ENCODE results near the gene ZNF230. TPM values are rescaled to one million over a fixed set of nuclear protein-coding genes. Genes with fewer than 3 reads are reported as not detected.

ZNF230 gene
- polyA plus RNA-seq, 1 experiment = 2.1 TPM

GRCh38 chr19:43976732-43977131 lies 26.0 kb upstream of the ZNF230 start:
- ChIA-PET POLR2A (no interaction called here), CTCF (no interaction called here)
- no peaks in the 10 kb centered on the region for H3K27me3 ChIP-seq (ENCODE audit: control insufficient read depth, insufficient read depth, low read length)
- no peak for TF ChIP-seq CTCF (IDR thresholded peaks at IDR 0.05; ENCODE audit: insufficient read depth, low read depth, low read length)
- H3K4me3 ChIP-seq (ENCODE audit: low read depth, low read length) = no peak overlapping the region
- no peak for DNase-seq (ENCODE audit: low read depth)
- H3K36me3 ChIP-seq (ENCODE audit: control insufficient read depth, insufficient read depth, low read length) = no peaks in the 10 kb centered on the region

GRCh38 chr19:43983544-43983911 lies 19.2 kb upstream of the ZNF230 start:
- no peak for TF ChIP-seq CTCF (IDR thresholded peaks at IDR 0.05; ENCODE audit: insufficient read depth, low read depth, low read length)
- no peaks in the 10 kb centered on the region for H3K27me3 ChIP-seq (ENCODE audit: control insufficient read depth, insufficient read depth, low read length)
- H3K36me3 ChIP-seq (ENCODE audit: control insufficient read depth, insufficient read depth, low read length) = no peaks in the 10 kb centered on the region
- no peak for DNase-seq (ENCODE audit: low read depth)
- ChIA-PET CTCF (no interaction called here), POLR2A (no interaction called here)
- peak overlapping the region; percentile 75 for H3K4me3 ChIP-seq (ENCODE audit: low read depth, low read length)

- POLR2A ChIA-PET = interaction anchor here (0.6 kb wide), 1 partner anchor 169 kb away, joined by 4 read pairs; no protein-coding TSS in a partner anchor
- DNase-seq (ENCODE audit: low read depth) = peak; percentile 70
- CTCF ChIA-PET = no interaction called here
- TF ChIP-seq CTCF (IDR thresholded peaks at IDR 0.05; ENCODE audit: insufficient read depth, low read depth, low read length) = no peak
- Histone ChIP-seq H3K27me3 (ENCODE audit: control insufficient read depth, insufficient read depth, low read length) (no peaks in the 10 kb centered on the region), H3K36me3 (ENCODE audit: control insufficient read depth, insufficient read depth, low read length) (no peaks in the 10 kb centered on the region), H3K4me3 (ENCODE audit: low read depth, low read length) (peak within 1 kb of the TSS; percentile 75)
Observed at GRCh38 chr19:43983912-43984686, 18.7 kb upstream of the ZNF230 start, which contains the start of gene ZNF155. TSS of gene ZNF155 (plus strand) at chr19:43984188. CDS start at chr19:43988544, 4,356 bp downstream.

GRCh38 chr19:43984687-43985000 lies 18.1 kb upstream of the ZNF230 start:
- H3K27me3 ChIP-seq (ENCODE audit: control insufficient read depth, insufficient read depth, low read length) = no peaks in the 10 kb centered on the region
- CTCF ChIA-PET = no interaction called here
- peak overlapping the region; percentile 75 for H3K4me3 ChIP-seq (ENCODE audit: low read depth, low read length)
- no peak for DNase-seq (ENCODE audit: low read depth)
- POLR2A ChIA-PET = interaction anchor here (0.6 kb wide), 1 partner anchor 169 kb away, joined by 4 read pairs; no protein-coding TSS in a partner anchor
- TF ChIP-seq CTCF (IDR thresholded peaks at IDR 0.05; ENCODE audit: insufficient read depth, low read depth, low read length) = no peak
- H3K36me3 ChIP-seq (ENCODE audit: control insufficient read depth, insufficient read depth, low read length) = no peaks in the 10 kb centered on the region

GRCh38 chr19:43997631-43998290 lies 5.0 kb upstream of the ZNF230 start:
- TF ChIP-seq CTCF (IDR thresholded peaks at IDR 0.05; ENCODE audit: insufficient read depth, low read depth, low read length) = no peak
- CTCF ChIA-PET = no interaction called here
- H3K4me3 ChIP-seq (ENCODE audit: low read depth, low read length) = no peak overlapping the region
- DNase-seq (ENCODE audit: low read depth) = no peak
- peaks cover 2% of the 10 kb centered on the region; the same call in 1 of the 2 replicates for H3K36me3 ChIP-seq (ENCODE audit: control insufficient read depth, insufficient read depth, low read length)
- POLR2A ChIA-PET = no interaction called here
- H3K27me3 ChIP-seq (ENCODE audit: control insufficient read depth, insufficient read depth, low read length) = no peaks in the 10 kb centered on the region

Measured in BJ (cell line).